Measurements from ENCODE around the gene PDXK.

The PDXK gene

GRCh38 chr21:43740497-43741156 is 21.7 kb downstream of the PDXK start:
- H3K9me2 ChIP-seq (replicated peaks; ENCODE audit: insufficient read depth, low read length), result no peaks in the 10 kb centered on the region

GRCh38 chr21:43741423-43742096 is 22.6 kb downstream of the PDXK start:
- Histone ChIP-seq H3K9me2 (replicated peaks; ENCODE audit: insufficient read depth, low read length) (no peaks in the 10 kb centered on the region), H3K9me3 (ENCODE audit: insufficient read depth, low read length) (no peaks in the 10 kb centered on the region), H3K4me3 (ENCODE audit: insufficient read depth, low read length, poor library complexity, severe bottlenecking) (no peak overlapping the region), H4K20me1 (ENCODE audit: low read depth, low read length) (no peaks in the 10 kb centered on the region), H3K9ac (ENCODE audit: low read length) (no peak overlapping the region), H2AFZ (ENCODE audit: low read depth, low read length, severe bottlenecking) (no peak overlapping the region), H3K27ac (ENCODE audit: low read depth, low read length) (no peak overlapping the region), H3K36me3 (ENCODE audit: low read length) (no peaks in the 10 kb centered on the region), H3K4me2 (ENCODE audit: low read depth, low read length, poor library complexity, severe bottlenecking) (no peak overlapping the region), H3K27me3 (ENCODE audit: low read length) (no peaks in the 10 kb centered on the region), H3F3A (ENCODE audit: insufficient read depth) (no peaks in the 10 kb centered on the region), H3K79me2 (ENCODE audit: insufficient read depth, low read length) (no peaks in the 10 kb centered on the region)
- no peak for TF ChIP-seq CTCF (IDR thresholded peaks at IDR 0.05; ENCODE audit: insufficient read depth, low read length, poor library complexity, severe bottlenecking)
- TF ChIP-seq EZH2phosphoT487 (conservative IDR thresholded peaks at IDR 0.05; ENCODE audit: low read length), result no peak

More at GRCh38 chr21:43740497-43741156, 21.7 kb downstream of the PDXK start:
- TF ChIP-seq CTCF (IDR thresholded peaks at IDR 0.05; ENCODE audit: insufficient read depth, low read length, poor library complexity, severe bottlenecking) (no peak), EZH2phosphoT487 (conservative IDR thresholded peaks at IDR 0.05; ENCODE audit: low read length) (no peak)
- Histone ChIP-seq H3K4me2 (ENCODE audit: low read depth, low read length, poor library complexity, severe bottlenecking) (no peak overlapping the region), H3K27ac (ENCODE audit: low read depth, low read length) (no peak overlapping the region), H3F3A (ENCODE audit: insufficient read depth) (no peaks in the 10 kb centered on the region), H3K79me2 (ENCODE audit: insufficient read depth, low read length) (no peaks in the 10 kb centered on the region), H4K20me1 (ENCODE audit: low read depth, low read length) (no peaks in the 10 kb centered on the region), H3K9me3 (ENCODE audit: insufficient read depth, low read length) (no peaks in the 10 kb centered on the region), H3K36me3 (ENCODE audit: low read length) (no peaks in the 10 kb centered on the region), H3K9ac (ENCODE audit: low read length) (no peak overlapping the region), H3K4me3 (ENCODE audit: insufficient read depth, low read length, poor library complexity, severe bottlenecking) (no peak overlapping the region), H3K27me3 (ENCODE audit: low read length) (no peaks in the 10 kb centered on the region), H2AFZ (ENCODE audit: low read depth, low read length, severe bottlenecking) (no peak overlapping the region)

- no peaks in the 10 kb centered on the region for H3K9me2 ChIP-seq (replicated peaks; ENCODE audit: insufficient read depth, low read length)
- TF ChIP-seq EZH2phosphoT487 (conservative IDR thresholded peaks at IDR 0.05; ENCODE audit: low read length) (no peak), CTCF (IDR thresholded peaks at IDR 0.05; ENCODE audit: insufficient read depth, low read length, poor library complexity, severe bottlenecking) (no peak)
- H3K9me3 ChIP-seq (ENCODE audit: insufficient read depth, low read length), result no peaks in the 10 kb centered on the region
- no peak overlapping the region for H3K9ac ChIP-seq (ENCODE audit: low read length)
- no peaks in the 10 kb centered on the region for H4K20me1 ChIP-seq (ENCODE audit: low read depth, low read length)
- H3F3A ChIP-seq (ENCODE audit: insufficient read depth), result no peaks in the 10 kb centered on the region
- H3K27ac ChIP-seq (ENCODE audit: low read depth, low read length), result no peak overlapping the region
- no peak overlapping the region for H2AFZ ChIP-seq (ENCODE audit: low read depth, low read length, severe bottlenecking)
- no peaks in the 10 kb centered on the region for H3K79me2 ChIP-seq (ENCODE audit: insufficient read depth, low read length)
- H3K27me3 ChIP-seq (ENCODE audit: low read length), result no peaks in the 10 kb centered on the region
- H3K4me3 ChIP-seq (ENCODE audit: insufficient read depth, low read length, poor library complexity, severe bottlenecking), result no peak overlapping the region
- H3K4me2 ChIP-seq (ENCODE audit: low read depth, low read length, poor library complexity, severe bottlenecking), result no peak overlapping the region
- no peaks in the 10 kb centered on the region for H3K36me3 ChIP-seq (ENCODE audit: low read length)
These were observed 25.0 kb downstream of the PDXK start for GRCh38 chr21:43743947-43744346.
